Mucosa of stomach (tissue), 1 donor: ENCODE measurements around the gene TRIM24.

Experiments
- H3K27me3 ChIP-seq: one replicate; pipeline ENCODE4 v1.7.0; 2013; ENCODE audit warnings: mild to moderate bottlenecking, low read length; ENCODE audit not compliant: control insufficient read depth, insufficient read depth
- H3K36me3 ChIP-seq: one replicate; pipeline ENCODE4 v1.7.0; 2013; ENCODE audit warnings: low read length; ENCODE audit not compliant: control insufficient read depth, insufficient read depth
- H3K4me1 ChIP-seq: one replicate; pipeline ENCODE4 v1.7.0; 2013; ENCODE audit warnings: mild to moderate bottlenecking, low read length; ENCODE audit not compliant: control insufficient read depth, insufficient read depth
- H3K4me3 ChIP-seq: one replicate; pipeline ENCODE4 v1.7.0; 2013; ENCODE audit warnings: low read length
- H3K9ac ChIP-seq: one replicate; pipeline ENCODE4 v1.7.0; 2013; ENCODE audit warnings: mild to moderate bottlenecking, low read length, moderate library complexity
- H3K9me3 ChIP-seq: one replicate; pipeline ENCODE4 v1.7.0; 2013; ENCODE audit warnings: mild to moderate bottlenecking, low read length, moderate library complexity; ENCODE audit not compliant: control insufficient read depth
- donor health status: Pancreatic carcinoma.

The TRIM24 gene

DNA sequence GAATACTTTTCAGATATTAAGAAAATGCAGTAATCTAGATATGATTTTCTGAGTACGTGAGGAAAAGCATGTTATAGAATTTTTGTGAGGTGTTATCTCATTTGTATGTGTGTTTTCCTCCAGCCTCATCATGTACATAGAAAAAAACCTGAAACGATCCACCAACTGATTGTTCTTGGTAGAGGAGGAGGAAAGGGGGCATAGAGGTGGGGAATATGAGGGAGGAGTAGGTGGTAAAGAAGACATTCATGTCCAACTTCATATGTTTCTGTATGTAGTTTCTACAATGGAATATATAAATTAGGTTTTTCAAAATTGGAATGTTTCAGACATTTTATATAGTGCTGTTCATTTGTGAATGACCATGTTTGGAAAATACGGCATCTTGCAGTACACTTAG is 109.4 kb downstream of the TRIM24 start:
- Histone ChIP-seq H3K4me3 (no peak overlapping the region), H3K9ac (no peak overlapping the region), H3K36me3 (peaks cover 11% of the 10 kb centered on the region)

GRCh38 chr7:138570715-138571114 is 110.7 kb downstream of the TRIM24 start:
- Histone ChIP-seq H3K9ac (no peak overlapping the region), H3K27me3 (no peaks in the 10 kb centered on the region), H3K4me3 (no peak overlapping the region), H3K36me3 (no peaks in the 10 kb centered on the region), H3K9me3 (peaks cover 10% of the 10 kb centered on the region), H3K4me1 (no peaks in the 10 kb centered on the region)

More for the DNA sequence above, 109.4 kb downstream of the TRIM24 start:
- Histone ChIP-seq H3K9me3 (peaks cover 20% of the 10 kb centered on the region), H3K27me3 (no peaks in the 10 kb centered on the region), H3K4me1 (no peaks in the 10 kb centered on the region)

- H3K9ac ChIP-seq = no peak overlapping the region
- no peak overlapping the region for H3K4me3 ChIP-seq
- H3K27me3 ChIP-seq = no peaks in the 10 kb centered on the region
- no peaks in the 10 kb centered on the region for H3K36me3 ChIP-seq
- no peaks in the 10 kb centered on the region for H3K4me1 ChIP-seq
- no peaks in the 10 kb centered on the region for H3K9me3 ChIP-seq
Observed at GRCh38 chr7:138573741-138574140, 113.7 kb downstream of the TRIM24 start.

DNA sequence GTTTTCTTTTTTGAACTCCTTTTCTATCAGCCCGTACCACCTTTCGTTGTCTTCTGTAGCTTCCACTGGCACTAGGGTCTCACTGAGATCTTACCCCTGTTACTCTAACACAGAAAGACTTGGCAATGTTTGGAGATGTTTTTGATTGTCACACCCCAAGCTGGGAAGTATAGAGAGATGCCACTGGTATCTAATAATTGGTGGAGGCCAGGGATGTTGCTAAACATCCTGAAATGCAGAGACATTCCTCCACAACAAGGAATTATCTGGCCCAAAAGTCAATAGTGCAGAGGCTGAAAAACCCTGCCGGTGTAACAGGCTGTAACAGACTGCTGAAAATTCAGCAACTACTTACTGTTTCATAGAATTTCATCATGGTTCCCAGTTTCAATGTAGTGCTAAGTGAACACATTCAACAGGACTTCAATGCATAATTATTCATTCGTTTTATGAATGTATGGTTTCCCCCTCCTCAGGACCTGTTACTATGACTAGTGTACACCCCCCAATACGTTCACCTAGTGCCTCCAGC is 115.9 kb downstream of the TRIM24 start:
- peaks cover 4% of the 10 kb centered on the region for H3K36me3 ChIP-seq
- no peaks in the 10 kb centered on the region for H3K9me3 ChIP-seq
- no peaks in the 10 kb centered on the region for H3K4me1 ChIP-seq
- H3K4me3 ChIP-seq = no peak overlapping the region
- H3K9ac ChIP-seq = no peak overlapping the region
- H3K27me3 ChIP-seq = no peaks in the 10 kb centered on the region

DNA sequence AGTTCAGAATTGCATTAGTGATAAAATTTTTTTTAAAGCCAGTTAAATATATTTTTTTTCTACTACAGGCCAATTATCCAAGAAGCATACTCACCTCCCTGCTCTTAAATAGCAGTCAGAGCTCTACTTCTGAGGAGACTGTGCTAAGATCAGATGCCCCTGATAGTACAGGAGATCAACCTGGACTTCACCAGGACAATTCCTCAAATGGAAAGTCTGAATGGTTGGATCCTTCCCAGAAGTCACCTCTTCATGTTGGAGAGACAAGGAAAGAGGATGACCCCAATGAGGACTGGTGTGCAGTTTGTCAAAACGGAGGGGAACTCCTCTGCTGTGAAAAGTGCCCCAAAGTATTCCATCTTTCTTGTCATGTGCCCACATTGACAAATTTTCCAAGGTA is 119.1 kb downstream of the TRIM24 start:
- no peak overlapping the region for H3K4me3 ChIP-seq
- no peaks in the 10 kb centered on the region for H3K27me3 ChIP-seq
- H3K36me3 ChIP-seq = peaks cover 4% of the 10 kb centered on the region
- no peaks in the 10 kb centered on the region for H3K9me3 ChIP-seq
- H3K4me1 ChIP-seq = no peaks in the 10 kb centered on the region
- no peak overlapping the region for H3K9ac ChIP-seq

DNA sequence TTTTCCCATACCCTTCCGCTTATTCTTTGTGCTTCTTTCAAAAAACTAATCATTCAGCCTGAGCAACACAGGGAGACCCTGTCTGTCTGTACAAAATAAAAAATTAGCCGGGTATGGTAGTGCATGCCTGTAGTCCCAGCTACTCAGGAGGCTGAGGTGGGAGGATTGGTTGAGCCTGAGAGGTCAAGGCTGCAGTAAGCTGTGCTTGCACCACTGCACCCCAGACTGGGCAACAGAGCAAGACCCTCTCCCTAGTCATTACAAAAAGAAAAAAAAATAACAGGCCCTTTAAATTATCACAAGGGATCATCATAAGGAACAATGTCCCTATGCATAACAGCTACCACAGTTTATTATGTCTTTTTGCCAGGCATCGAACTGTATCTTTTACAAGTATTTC is 119.6 kb downstream of the TRIM24 start:
- H3K27me3 ChIP-seq = no peaks in the 10 kb centered on the region
- no peaks in the 10 kb centered on the region for H3K4me1 ChIP-seq
- H3K4me3 ChIP-seq = no peak overlapping the region
- no peak overlapping the region for H3K9ac ChIP-seq
- no peaks in the 10 kb centered on the region for H3K9me3 ChIP-seq
- H3K36me3 ChIP-seq = peaks cover 4% of the 10 kb centered on the region

DNA sequence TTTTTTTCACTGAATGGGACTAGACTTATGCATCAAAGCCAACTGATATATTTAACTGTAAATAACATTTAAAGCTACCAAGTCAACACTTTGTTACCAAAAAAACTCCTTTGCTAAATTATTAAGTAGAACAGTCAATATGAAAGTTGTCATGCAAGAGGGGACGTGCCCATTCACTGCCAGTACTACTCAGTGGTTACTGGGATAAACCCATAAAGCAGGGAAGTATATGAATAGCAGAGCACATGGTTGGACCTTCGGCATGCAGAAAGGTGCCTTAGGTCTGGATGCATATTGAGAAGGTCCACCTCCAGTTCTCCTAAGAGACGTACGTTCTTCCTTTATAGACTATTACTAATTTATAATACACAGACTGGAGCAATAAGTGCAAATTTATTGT is 121.0 kb downstream of the TRIM24 start:
- H3K4me3 ChIP-seq = no peak overlapping the region
- no peaks in the 10 kb centered on the region for H3K4me1 ChIP-seq
- H3K36me3 ChIP-seq = peaks cover 4% of the 10 kb centered on the region
- no peaks in the 10 kb centered on the region for H3K27me3 ChIP-seq
- no peak overlapping the region for H3K9ac ChIP-seq
- H3K9me3 ChIP-seq = no peaks in the 10 kb centered on the region

GRCh38 chr7:138584283-138584682 is 124.2 kb downstream of the TRIM24 start:
- Histone ChIP-seq H3K36me3 (peaks cover under 1% of the 10 kb centered on the region), H3K4me1 (no peaks in the 10 kb centered on the region), H3K27me3 (no peaks in the 10 kb centered on the region), H3K9me3 (no peaks in the 10 kb centered on the region), H3K9ac (no peak overlapping the region), H3K4me3 (no peak overlapping the region)

- no peaks in the 10 kb centered on the region for H3K36me3 ChIP-seq
- no peaks in the 10 kb centered on the region for H3K4me1 ChIP-seq
- H3K9ac ChIP-seq = no peak overlapping the region
- no peaks in the 10 kb centered on the region for H3K27me3 ChIP-seq
- no peaks in the 10 kb centered on the region for H3K9me3 ChIP-seq
- H3K4me3 ChIP-seq = no peak overlapping the region
Observed at GRCh38 chr7:138584696-138585095, 124.6 kb downstream of the TRIM24 start.

GRCh38 chr7:138585283-138585993 is 125.4 kb downstream of the TRIM24 start:
- Histone ChIP-seq H3K4me3 (no peak overlapping the region), H3K4me1 (no peaks in the 10 kb centered on the region), H3K36me3 (no peaks in the 10 kb centered on the region), H3K27me3 (no peaks in the 10 kb centered on the region), H3K9ac (no peak overlapping the region), H3K9me3 (no peaks in the 10 kb centered on the region)

DNA sequence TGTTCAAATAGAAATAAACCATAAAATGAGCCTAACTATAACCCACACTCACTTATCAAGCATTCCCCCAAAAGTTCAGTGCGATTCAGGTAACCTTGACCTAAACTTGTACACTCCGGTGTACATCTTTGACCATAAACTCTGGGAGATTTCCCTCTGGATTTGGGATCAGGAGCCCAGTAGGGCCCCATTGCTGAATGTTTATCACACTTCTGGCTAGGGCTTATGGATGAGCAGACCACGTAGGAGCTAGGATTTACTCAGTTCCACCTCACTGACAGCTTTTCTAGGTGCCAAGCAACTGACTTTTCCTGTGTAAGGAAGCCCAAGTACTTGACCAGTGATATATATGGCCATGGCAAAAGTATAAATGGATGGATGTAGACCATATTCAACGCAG is 127.4 kb downstream of the TRIM24 start:
- no peaks in the 10 kb centered on the region for H3K4me1 ChIP-seq
- H3K9me3 ChIP-seq = no peaks in the 10 kb centered on the region
- no peaks in the 10 kb centered on the region for H3K27me3 ChIP-seq
- H3K36me3 ChIP-seq = no peaks in the 10 kb centered on the region
- no peak overlapping the region for H3K9ac ChIP-seq
- no peak overlapping the region for H3K4me3 ChIP-seq

DNA sequence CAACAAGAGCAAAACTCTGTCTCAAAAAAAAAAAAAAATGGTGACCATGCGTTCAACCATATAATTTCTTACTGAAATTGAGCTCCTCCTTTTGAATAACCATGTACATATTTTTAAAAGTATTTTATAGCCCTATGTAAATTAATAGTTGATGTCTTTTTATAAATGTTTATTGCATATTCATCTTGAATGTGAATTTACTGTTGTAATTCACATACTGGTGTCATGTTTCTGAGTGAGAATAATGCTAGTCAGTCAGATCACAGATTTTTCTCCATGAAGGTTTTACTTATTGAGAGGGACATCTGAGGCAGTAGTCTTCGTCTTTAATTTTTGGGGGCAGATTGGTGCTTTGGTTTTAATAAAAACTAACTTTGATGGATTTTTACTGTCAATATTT is 128.9 kb downstream of the TRIM24 start:
- Histone ChIP-seq H3K9ac (no peak overlapping the region), H3K36me3 (no peaks in the 10 kb centered on the region), H3K4me3 (no peak overlapping the region), H3K27me3 (no peaks in the 10 kb centered on the region), H3K4me1 (no peaks in the 10 kb centered on the region), H3K9me3 (no peaks in the 10 kb centered on the region)

- no peaks in the 10 kb centered on the region for H3K36me3 ChIP-seq
- H3K27me3 ChIP-seq = no peaks in the 10 kb centered on the region
- no peak overlapping the region for H3K9ac ChIP-seq
- H3K9me3 ChIP-seq = no peaks in the 10 kb centered on the region
- no peak overlapping the region for H3K4me3 ChIP-seq
- no peaks in the 10 kb centered on the region for H3K4me1 ChIP-seq
Observed at GRCh38 chr7:138590154-138590553, 130.1 kb downstream of the TRIM24 start.
